GM12801 (cell line): ENCODE results near the gene NKD1.

Experiments used
- TF ChIP-seq, protein P1 (sequence below): IDR thresholded peaks from one replicate; pipeline ENCODE4 v1.5.1; 2011; ENCODE audit warnings: control low read depth; ENCODE audit not compliant: insufficient read length; ENCODE audit errors: extremely low read depth

NKD1 gene

DNA sequence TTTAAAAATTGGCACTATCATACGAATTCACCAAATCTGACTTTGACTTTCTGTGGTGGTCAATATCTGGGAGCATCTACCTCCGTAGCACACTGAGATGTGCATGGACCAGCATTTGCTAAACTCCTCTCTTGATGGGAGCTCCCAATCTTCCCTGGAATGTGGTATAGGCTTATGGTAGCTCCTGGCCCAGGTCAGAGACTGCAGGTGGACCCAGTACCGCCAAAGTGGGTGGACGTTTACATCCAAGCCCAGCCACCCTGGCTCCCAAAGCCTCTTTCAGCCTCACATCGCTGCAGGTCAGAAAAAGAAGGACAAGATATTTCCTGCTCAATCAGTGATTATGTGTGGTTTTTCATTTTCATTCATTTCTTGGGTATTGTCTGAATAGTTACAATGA, 43.1 kb upstream of the NKD1 start:
- TF ChIP-seq, protein P1, sequence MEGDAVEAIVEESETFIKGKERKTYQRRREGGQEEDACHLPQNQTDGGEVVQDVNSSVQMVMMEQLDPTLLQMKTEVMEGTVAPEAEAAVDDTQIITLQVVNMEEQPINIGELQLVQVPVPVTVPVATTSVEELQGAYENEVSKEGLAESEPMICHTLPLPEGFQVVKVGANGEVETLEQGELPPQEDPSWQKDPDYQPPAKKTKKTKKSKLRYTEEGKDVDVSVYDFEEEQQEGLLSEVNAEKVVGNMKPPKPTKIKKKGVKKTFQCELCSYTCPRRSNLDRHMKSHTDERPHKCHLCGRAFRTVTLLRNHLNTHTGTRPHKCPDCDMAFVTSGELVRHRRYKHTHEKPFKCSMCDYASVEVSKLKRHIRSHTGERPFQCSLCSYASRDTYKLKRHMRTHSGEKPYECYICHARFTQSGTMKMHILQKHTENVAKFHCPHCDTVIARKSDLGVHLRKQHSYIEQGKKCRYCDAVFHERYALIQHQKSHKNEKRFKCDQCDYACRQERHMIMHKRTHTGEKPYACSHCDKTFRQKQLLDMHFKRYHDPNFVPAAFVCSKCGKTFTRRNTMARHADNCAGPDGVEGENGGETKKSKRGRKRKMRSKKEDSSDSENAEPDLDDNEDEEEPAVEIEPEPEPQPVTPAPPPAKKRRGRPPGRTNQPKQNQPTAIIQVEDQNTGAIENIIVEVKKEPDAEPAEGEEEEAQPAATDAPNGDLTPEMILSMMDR: no peak

DNA sequence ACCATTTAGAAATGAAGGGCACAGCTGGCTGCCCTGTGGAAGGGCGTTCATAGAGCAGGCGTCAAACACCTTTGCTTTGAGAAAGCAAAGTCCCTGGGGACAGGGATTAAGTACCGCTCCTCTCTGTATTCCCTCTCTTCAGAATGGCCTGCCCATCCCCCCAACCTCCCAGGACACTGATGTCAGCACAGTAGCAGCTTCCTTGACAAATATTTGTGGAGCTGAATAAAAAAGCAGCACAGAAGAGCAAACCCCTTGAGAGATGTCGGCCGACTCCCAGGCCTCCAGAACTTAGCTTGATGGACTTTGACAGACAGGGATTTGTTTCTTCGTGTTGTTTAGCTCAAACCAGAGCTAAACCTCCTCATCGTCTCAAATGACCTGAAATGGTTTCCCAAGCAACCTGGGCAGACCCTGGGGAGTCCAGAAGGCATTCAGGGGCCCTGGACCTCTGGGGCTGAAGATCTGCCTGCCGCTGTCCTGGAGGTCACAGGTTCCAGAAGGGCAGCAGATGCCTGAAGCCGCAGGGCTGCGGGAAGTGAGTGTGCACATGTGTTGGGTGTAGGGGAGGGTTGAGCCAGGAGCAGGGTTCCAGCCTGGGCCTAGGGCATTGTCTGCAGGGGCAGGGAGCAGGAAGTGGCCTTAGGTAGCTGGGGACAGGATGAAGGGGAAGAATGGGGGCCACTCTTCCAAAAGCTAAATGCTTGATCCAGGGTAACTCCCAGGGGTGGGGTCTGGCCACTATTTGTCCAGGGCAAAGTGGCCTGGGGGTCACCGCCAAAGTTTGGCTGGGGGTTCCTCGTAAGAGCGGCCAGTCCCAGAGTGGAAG, 42.3 kb upstream of the NKD1 start:
- TF ChIP-seq, protein P1: no peak

DNA sequence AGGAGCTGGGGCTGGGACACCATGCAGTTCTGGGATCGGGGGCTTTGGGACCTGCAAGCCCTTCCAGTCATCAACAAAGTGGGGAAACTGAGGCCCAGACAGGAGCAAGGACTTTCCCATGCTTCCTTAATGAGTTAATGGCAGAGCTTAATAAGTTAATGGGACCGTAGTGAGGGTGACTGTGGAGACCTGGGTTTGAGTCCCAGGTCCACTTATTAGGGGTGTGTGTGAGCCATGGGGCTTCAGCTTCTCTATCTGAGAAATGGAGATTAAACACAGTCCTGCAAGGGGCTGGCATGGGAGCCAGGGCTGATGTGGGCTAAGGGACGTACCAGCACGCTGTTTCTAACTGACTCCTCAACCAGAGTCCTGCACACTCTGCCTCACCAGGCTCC, 41.7 kb upstream of the NKD1 start:
- TF ChIP-seq, protein P1: no peak

DNA sequence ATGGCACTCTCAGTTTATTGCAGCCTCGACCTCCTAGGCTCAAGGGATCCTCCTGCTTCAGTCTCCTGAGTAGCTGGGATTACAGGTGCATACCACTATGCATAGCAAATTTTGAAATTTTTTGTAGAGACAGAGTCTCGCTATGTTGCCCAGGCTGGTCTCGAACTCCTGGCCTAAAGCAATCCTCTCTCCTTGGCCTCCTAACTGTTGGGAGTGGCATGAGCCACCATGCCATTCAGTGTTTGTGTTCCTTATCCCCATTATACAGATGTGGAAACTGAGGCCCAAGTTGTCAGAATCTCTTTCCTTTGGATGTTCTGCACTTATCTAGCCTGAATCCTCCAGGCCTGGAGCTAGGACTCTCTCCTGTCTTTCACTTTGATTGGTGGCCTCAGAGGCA, 40.8 kb upstream of the NKD1 start:
- TF ChIP-seq, protein P1: no peak

DNA sequence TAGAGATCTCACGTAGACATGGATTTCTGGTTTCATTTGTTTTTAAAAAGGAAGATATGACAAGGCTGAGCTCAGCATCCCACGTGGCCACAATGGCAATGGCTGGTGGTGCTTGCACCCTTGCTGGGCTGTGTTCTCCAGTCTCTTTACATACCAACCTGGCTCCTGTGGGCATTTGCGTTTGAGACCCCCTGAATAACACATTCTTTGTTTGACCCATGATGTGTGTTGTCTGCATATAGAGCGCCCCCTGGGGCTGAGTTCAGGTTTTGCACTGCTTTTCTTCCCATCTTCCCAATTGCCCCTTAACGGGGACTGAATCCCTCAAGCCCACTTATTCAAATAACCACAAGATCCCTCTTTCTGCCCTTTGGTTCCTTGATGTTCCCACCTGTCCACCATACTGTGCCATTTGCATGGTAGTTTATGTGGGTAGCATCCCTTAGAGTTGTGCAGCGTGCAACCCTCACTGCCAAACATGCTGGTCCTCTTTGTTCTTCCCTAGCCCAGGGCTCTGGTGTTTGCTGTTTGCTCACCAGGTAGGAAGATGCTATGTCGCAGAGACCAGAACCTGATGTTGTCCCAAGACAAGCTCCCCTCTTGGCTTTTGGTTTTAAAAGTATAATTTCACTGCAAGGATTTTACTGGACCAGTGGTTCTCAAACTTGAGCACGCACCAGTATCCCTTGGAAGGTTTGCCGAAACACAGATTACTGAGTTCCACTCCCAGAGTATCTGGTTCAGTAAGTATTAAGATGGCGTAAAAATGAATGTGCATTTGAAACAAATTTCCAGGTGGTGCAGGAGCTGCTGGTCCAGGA, 38.5 kb upstream of the NKD1 start:
- TF ChIP-seq, protein P1: no peak

DNA sequence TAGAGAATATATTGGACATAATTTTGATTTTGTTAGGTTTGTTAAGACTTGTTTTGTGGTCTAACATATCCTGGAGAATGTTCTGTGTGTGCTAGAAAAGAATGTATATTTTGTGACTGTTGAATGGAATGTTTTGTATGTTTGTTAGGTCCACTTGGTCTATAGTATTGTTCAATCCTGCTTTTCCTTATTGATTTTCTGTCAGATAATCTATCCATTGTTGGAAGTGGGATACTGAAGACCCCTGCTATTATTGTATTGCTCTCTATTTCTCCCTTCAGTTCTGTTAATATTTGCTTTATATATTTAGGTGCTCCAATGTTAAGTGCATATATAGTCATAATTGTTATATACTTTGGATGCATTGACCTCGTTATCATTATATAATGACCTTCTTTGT, 33.0 kb upstream of the NKD1 start:
- TF ChIP-seq, protein P1: no peak

DNA sequence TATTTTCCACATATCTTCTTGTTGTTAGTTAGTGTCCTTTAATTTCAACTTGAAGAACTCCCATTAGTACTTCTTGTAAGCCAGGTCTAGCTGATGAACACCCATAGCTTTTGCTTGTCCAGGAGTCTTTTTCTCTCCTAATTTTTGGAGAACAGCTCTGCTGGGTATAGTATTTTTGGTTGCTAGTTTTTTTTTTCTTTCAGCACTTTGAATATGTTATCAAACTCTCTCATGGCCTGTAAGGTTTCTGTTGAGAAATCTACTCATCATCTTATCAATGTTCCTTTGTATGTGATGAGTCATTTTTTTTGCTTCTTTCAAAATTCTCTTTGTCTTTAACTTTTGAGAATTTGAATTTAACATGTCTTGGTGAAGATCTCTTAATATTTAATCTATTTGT, 31.8 kb upstream of the NKD1 start:
- TF ChIP-seq, protein P1: no peak
